HS-27A (cell line): ENCODE data around the gene SEZ6L2.

Experiments
- DNase-seq: peaks from one replicate; pipeline ENCODE4 v3.0.0-alpha.2; 2012; ENCODE audit warnings: low read depth, missing footprints

SEZ6L2 gene

DNA sequence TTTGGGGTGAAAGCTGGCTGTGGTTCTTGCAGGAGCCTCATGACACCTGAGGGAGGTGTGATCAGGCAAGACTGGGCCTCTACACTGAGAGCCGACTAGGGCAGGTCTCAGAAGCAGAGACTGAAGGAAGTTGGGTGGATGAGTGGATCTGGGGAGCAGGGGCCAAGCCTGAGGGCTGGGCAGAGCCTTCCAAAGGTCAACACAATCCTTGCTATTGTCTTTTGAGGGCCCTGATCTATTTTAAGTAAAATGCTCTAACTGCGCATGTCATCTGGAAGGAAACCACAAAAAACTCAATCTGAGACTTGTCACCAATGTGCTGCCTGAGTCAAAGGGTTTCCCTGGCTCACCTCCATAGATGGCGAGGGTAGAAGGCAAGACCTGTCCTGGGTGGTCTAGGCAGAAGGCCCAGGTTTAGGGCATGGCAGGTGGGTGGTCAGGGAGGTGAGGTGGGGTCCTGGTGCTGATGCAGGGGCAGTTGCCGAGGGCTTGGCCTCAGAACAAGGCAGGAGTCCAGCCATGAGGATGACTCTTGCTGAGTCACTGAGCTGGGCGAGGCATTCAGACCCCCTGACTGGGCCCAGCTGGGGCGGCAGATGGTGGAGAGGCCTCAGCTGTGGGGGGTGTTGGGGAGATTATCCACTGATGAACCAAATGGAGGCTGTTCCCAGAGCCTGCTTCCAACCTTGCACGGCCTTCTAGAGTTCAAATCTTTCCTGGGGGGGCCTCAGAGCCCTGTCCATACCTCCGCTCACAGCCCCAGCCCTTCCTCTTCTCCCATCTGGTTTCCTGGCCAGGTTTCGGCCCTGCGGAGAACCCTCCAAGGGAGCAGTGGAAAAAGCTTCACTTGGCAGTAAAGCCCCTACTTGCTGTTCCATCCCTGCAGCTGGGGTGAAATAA is 74.0 kb downstream of the SEZ6L2 start:
- DNase-seq = no peak

DNA sequence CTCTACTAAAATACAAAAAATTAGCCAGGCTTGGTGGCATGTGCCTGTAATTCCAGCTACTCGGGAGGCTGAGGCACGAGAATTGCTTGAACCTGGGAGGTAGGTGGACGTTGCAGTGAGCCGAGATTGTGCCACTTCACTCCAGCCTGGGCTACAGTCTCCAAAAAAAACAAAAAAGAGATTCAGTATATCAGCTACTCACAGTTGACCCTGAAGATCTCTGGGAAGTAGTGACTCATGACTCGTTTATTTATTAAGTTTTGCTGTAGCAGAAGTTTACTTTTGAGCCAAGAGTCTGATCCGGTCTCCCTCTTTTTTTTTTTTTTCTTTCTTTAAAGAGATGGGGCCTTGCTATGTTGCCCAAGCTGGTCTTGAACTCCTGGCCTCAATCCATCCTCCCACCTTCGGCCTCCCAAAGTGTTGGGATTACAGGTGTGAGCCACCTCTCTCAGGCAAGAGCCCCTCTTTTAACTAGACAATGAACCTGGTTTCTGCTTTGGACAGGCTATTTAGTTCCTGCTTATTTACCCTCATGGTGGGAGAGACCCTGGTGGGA is 74.7 kb downstream of the SEZ6L2 start:
- DNase-seq = no peak

DNA sequence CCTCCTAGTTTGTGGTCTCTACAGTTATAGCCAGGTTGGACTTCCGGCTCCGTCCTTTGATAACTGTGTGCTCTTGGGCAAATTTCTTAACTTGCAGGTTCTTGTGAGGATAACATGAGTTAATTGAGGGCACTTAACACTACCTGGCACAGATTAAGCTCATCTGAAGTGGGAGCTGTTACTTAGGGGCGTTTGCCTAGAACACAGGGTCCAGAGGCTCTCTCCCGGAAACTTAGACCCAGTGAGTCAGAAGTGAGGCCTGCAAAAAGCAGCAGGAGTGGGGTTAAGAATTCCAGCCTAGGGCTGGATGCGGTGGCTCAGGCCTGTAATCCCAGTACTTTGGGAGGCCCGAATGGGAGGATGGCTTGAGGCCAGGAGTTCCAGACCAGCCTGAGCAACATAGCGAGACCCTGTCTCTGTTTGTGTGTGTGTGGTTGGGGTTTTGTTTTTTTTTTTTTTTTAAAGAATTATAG is 77.7 kb downstream of the SEZ6L2 start:
- no peak for DNase-seq
